A549 (cell line): ENCODE data around the gene ZNF384. TPM values are rescaled to one million over a fixed set of nuclear protein-coding genes. Genes with fewer than 3 reads are reported as not detected.

Source experiments
- ATAC-seq, 2 experiments: fragments of 200-7000 bp in 1 of 2; fragments of >200 bp in 1 of 2; cut with Nextera tagmentation in 1 of 2; cut with Tn5 transposase in 1 of 2; 3 replicates each; pipeline versions ENCODE4 v1.8.0 to v1.9.1; 2018 to 2020; ENCODE audit warnings: mild to moderate bottlenecking in 1 of 2, moderate library complexity in 1 of 2
- CTCF ChIA-PET: fragments of 300-600 bp; sonication (Branson Sonifier 250); formaldehyde crosslinking; extraction: SDS; loops from one replicate; lab custom pipeline; 2021; ENCODE audit warnings: antibody characterized with exemption, inconsistent platforms; lab: Yijun Ruan, JAX
- POLR2A ChIA-PET: fragments of 350-600 bp; formaldehyde crosslinking; extraction: SDS; loops from one replicate; lab custom pipeline; 2021; ENCODE audit warnings: antibody characterized with exemption, inconsistent platforms; lab: Yijun Ruan, JAX
- DNase-seq, 2 experiments: peaks; one replicate each; pipeline versions ENCODE4 v3.0.0 to v3.0.0-alpha.2; 2011 to 2016; ENCODE audit warnings: low read depth in 1 of 2, low spot score in 1 of 2
- FAIRE-seq: peaks from 2 replicates; lab custom pipeline; 2011; peaks lifted over from hg19 to GRCh38; lab: Jason Lieb, UNC
- H3K27ac ChIP-seq, 2 experiments: fragments of >200 bp; sonication (Bioruptor Twin); formaldehyde crosslinking; 3 replicates each; pipeline ENCODE4 v1.5.1; 2016 to 2017
- H3K4me1 ChIP-seq: fragments of >200 bp; sonication (Bioruptor Twin); formaldehyde crosslinking; 3 replicates; pipeline ENCODE4 v1.6.1; 2016
- H3K4me2 ChIP-seq: fragments of >200 bp; sonication (Bioruptor Twin); formaldehyde crosslinking; 3 replicates; pipeline ENCODE4 v1.6.1; 2016
- H3K4me3 ChIP-seq: fragments of >200 bp; sonication (Bioruptor Twin); formaldehyde crosslinking; 3 replicates; pipeline ENCODE4 v1.5.1; 2016
- H3K9me3 ChIP-seq: fragments of >200 bp; sonication (Bioruptor Twin); formaldehyde crosslinking; 3 replicates; pipeline ENCODE4 v1.6.1; 2016
- CBX8 ChIP-seq: fragments of 200-600 bp; sonication (generic); IDR thresholded peaks from 2 replicates; pipeline ENCODE4 v1.6.1; 2016
- CEBPB ChIP-seq, 2 experiments: fragments of >200 bp in 1 of 2; sonication (Bioruptor Twin) in 1 of 2; formaldehyde crosslinking in 1 of 2; IDR thresholded peaks; 2 replicates each; pipeline ENCODE4 v1.6.1; 2012 to 2016
- CHD4 ChIP-seq: fragments of 200-600 bp; sonication (generic); IDR thresholded peaks from 2 replicates; pipeline ENCODE4 v1.6.1; 2016; ENCODE audit warnings: antibody characterized with exemption, mild to moderate bottlenecking, borderline replicate concordance
- E2F6 ChIP-seq: IDR thresholded peaks from 2 replicates; pipeline ENCODE4 v1.6.1; 2012; ENCODE audit warnings: low read depth, borderline replicate concordance
- FOSL2 ChIP-seq, 2 experiments: fragments of 450-650 bp in 1 of 2; fragments of >200 bp in 1 of 2; sonication (Bioruptor Twin) in 1 of 2; formaldehyde crosslinking; IDR thresholded peaks; 2 replicates each; pipeline versions ENCODE4 v1.5.0 to v1.6.1; 2016 to 2020; ENCODE audit warnings: mild to moderate bottlenecking in 1 of 2, moderate library complexity in 1 of 2
- HDAC2 ChIP-seq: fragments of 200-600 bp; sonication (generic); IDR thresholded peaks from 2 replicates; pipeline ENCODE4 v1.6.1; 2016
- JUN ChIP-seq, 2 experiments: fragments of >200 bp; sonication (Bioruptor Twin); formaldehyde crosslinking; IDR thresholded peaks; 2 replicates in 1 of 2; 3 replicates in 1 of 2; pipeline ENCODE4 v1.6.1; 2016 to 2017
- JUNB ChIP-seq: fragments of >200 bp; sonication (Bioruptor Twin); formaldehyde crosslinking; IDR thresholded peaks from 2 replicates; pipeline ENCODE4 v1.6.1; 2016
- KDM5A ChIP-seq: fragments of 200-600 bp; sonication (generic); IDR thresholded peaks from 2 replicates; pipeline ENCODE4 v1.6.1; 2016; ENCODE audit warnings: antibody characterized with exemption, mild to moderate bottlenecking
- MAFK ChIP-seq: fragments of 450-650 bp; IDR thresholded peaks from 2 replicates; pipeline ENCODE4 v1.6.1; 2014; ENCODE audit not compliant: partially characterized antibody
- NFE2L2 ChIP-seq: fragments of 150-350 bp; conservative IDR thresholded peaks from 2 replicates; pipeline ENCODE4 v1.6.1; 2014; ENCODE audit warnings: low read length
- RAD21 ChIP-seq, 2 experiments: fragments of >200 bp in 1 of 2; sonication (Bioruptor Twin) in 1 of 2; formaldehyde crosslinking in 1 of 2; IDR thresholded peaks in 1 of 2; conservative IDR thresholded peaks in 1 of 2; 2 replicates in 1 of 2; 3 replicates in 1 of 2; pipeline ENCODE4 v1.6.1; 2012 to 2018; ENCODE audit warnings: inconsistent platforms in 1 of 2
- RARB ChIP-seq: fragments of 250-450 bp; sonication (Bioruptor Pico); IDR thresholded peaks from 2 replicates; pipeline ENCODE4 v1.8.0; 2021; ENCODE audit warnings: mild to moderate bottlenecking, moderate library complexity
- RNF2 ChIP-seq: fragments of 200-600 bp; sonication (generic); IDR thresholded peaks from 2 replicates; pipeline ENCODE4 v1.6.1; 2016; ENCODE audit warnings: low read depth, mild to moderate bottlenecking, antibody characterized with exemption, moderate library complexity, borderline replicate concordance
- SREBF2 ChIP-seq: fragments of 450-650 bp; IDR thresholded peaks from 2 replicates; pipeline ENCODE4 v1.6.1; 2014; ENCODE audit warnings: mild to moderate bottlenecking, moderate library complexity
- TFCP2L1 ChIP-seq: fragments of 250-450 bp; sonication (Bioruptor Pico); IDR thresholded peaks from 2 replicates; pipeline ENCODE4 v1.5.0; 2021; ENCODE audit warnings: mild to moderate bottlenecking
- TP53 ChIP-seq: fragments of 250-450 bp; sonication (Bioruptor Pico); IDR thresholded peaks from 2 replicates; pipeline ENCODE4 v1.5.0; 2021; ENCODE audit warnings: mild to moderate bottlenecking, moderate library complexity
- ZFP36 ChIP-seq: fragments of 450-650 bp; IDR thresholded peaks from 2 replicates; pipeline ENCODE4 v1.6.1; 2014; ENCODE audit warnings: borderline replicate concordance; ENCODE audit not compliant: partially characterized antibody
- ZNF302 ChIP-seq: fragments of 250-450 bp; sonication (Bioruptor Pico); IDR thresholded peaks from 2 replicates; pipeline ENCODE4 v1.9.0; 2021; ENCODE audit warnings: inconsistent platforms, mild to moderate bottlenecking, moderate library complexity
- WGBS: methylation state at CpG from one replicate; pipeline ENCODE4 v1.1.6; 2017; ENCODE audit errors: missing lambda C conversion rate; 5-methylcytosine and 5-hydroxymethylcytosine counted together
- polyA plus RNA-seq, 4 experiments: library from polyadenylated mRNA; depleted of rRNA in 3 of 4; stranded (reverse); fragments of >200 nt; fragmentation: RNase III in 1 of 4; extraction: RNeasy Plus Mini Kit Qiagen cat#74134 plus additional on column Dnase treatment in 1 of 4; gene quantifications; 2 replicates in 3 of 4; 3 replicates in 1 of 4; pipeline ENCODE4 v1.2.3, GENCODE V29; 2011 to 2017
- TF ChIP-seq, protein P1 (sequence below): fragments of >200 bp; sonication (Bioruptor Twin); formaldehyde crosslinking; IDR thresholded peaks from 2 replicates; pipeline ENCODE4 v1.6.1; 2016
- TF ChIP-seq, protein P2 (sequence below): fragments of >200 bp; sonication (Bioruptor Twin); formaldehyde crosslinking; IDR thresholded peaks from 3 replicates; pipeline ENCODE4 v1.5.1; 2016
- TF ChIP-seq, protein P3 (sequence below): fragments of 250-450 bp; sonication (Bioruptor Pico); IDR thresholded peaks from 2 replicates; pipeline ENCODE4 v1.5.0; 2020; ENCODE audit warnings: low read depth, mild to moderate bottlenecking, moderate library complexity
- TF ChIP-seq, protein P4 (sequence below): IDR thresholded peaks from 2 replicates; pipeline ENCODE4 v1.6.1; 2012

Gene ZNF384
- polyA plus RNA-seq, 2 of the 4 experiments (the other 2 are of a cell fraction) = 59.6 to 79.8 TPM

GRCh38 chr12:6697584-6698351, 8.6 kb upstream of the ZNF384 start (continued):
- TF ChIP-seq, protein P1, sequence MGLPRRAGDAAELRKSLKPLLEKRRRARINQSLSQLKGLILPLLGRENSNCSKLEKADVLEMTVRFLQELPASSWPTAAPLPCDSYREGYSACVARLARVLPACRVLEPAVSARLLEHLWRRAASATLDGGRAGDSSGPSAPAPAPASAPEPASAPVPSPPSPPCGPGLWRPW = no peak
- TF ChIP-seq SREBF2 (no peak), RAD21 (conservative IDR thresholded peaks at IDR 0.05 in 1 of 2, IDR thresholded peaks at IDR 0.05 in 1 of 2) (peak; percentile 76 to 91), FOSL2 (IDR thresholded peaks at IDR 0.05) (no peak), FOSL2 (CRISPR knock-in tag; IDR thresholded peaks at IDR 0.05) (no peak), TFCP2L1 (CRISPR knock-in tag) (no peak), CBX8 (no peak), CEBPB (IDR thresholded peaks at IDR 0.05) (no peak), RNF2 (no peak), TP53 (CRISPR knock-in tag) (no peak), KDM5A (no peak), JUNB (no peak), RARB (CRISPR knock-in tag) (no peak)
- TF ChIP-seq, protein P2, sequence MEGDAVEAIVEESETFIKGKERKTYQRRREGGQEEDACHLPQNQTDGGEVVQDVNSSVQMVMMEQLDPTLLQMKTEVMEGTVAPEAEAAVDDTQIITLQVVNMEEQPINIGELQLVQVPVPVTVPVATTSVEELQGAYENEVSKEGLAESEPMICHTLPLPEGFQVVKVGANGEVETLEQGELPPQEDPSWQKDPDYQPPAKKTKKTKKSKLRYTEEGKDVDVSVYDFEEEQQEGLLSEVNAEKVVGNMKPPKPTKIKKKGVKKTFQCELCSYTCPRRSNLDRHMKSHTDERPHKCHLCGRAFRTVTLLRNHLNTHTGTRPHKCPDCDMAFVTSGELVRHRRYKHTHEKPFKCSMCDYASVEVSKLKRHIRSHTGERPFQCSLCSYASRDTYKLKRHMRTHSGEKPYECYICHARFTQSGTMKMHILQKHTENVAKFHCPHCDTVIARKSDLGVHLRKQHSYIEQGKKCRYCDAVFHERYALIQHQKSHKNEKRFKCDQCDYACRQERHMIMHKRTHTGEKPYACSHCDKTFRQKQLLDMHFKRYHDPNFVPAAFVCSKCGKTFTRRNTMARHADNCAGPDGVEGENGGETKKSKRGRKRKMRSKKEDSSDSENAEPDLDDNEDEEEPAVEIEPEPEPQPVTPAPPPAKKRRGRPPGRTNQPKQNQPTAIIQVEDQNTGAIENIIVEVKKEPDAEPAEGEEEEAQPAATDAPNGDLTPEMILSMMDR = peak; percentile 64

DNA sequence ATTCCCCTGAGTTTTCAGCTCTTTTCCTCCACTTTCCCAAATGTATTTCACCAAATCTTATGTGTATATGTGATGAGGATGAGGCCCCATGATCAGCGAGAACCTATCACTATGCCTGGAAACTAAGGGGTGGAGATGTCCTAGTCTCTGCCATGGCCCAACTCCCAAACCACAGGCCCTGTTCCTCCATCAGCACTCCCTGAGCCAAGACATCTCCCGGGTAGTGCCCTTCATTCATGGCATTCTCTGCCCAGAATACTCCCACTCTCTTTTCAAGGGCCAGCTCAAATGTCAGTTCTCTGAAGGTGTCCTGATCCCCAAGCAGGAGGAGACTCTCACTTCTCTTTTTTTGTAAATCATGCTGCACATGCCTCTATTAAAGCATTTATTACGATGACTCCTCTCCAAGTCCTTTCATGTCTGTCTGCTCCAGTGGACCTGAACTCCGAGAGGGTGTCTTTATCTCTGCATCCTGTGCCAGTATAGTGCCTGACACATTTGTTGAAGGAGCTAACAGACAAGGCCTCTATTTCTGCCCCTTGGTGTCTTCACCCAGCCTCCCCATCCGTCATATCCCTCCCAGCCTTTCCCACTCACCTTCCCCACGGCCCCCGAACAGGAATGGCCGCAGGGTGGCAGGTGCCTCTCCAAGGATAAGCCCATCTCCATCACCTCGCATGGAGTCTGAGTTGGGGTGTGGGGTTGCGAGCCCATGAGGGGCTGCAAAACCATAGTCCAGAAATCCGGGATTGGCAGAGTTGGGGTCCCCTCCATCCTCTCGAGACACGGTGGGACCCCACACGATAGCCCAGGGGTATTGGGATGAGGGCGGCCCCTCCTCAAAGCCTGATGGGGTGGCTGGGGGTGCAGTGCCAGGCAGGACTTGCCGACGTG, 7.8 kb upstream of the ZNF384 start:
- H3K9me3 ChIP-seq = no peaks in the 10 kb centered on the region
- no peak for ATAC-seq
- CTCF ChIA-PET = interaction anchor here (0.6 to 2.1 kb wide), 16 partner anchors 7 to 143 kb away, joined by 3 to 13 read pairs (median 4); partner anchors contain the start of genes NOP2 and ZNF384
- no peak for DNase-seq
- no peak overlapping the region for H3K4me3 ChIP-seq
- TF ChIP-seq JUN (IDR thresholded peaks at IDR 0.05) (no peak), NFE2L2 (no peak), ZFP36 (no peak), E2F6 (no peak), CBX8 (no peak), FOSL2 (IDR thresholded peaks at IDR 0.05) (no peak), FOSL2 (CRISPR knock-in tag; IDR thresholded peaks at IDR 0.05) (no peak), ZNF302 (CRISPR knock-in tag) (no peak), CHD4 (no peak), HDAC2 (no peak), MAFK (no peak), RAD21 (conservative IDR thresholded peaks at IDR 0.05 in 1 of 2, IDR thresholded peaks at IDR 0.05 in 1 of 2) (no peak)
- TF ChIP-seq, protein P3, sequence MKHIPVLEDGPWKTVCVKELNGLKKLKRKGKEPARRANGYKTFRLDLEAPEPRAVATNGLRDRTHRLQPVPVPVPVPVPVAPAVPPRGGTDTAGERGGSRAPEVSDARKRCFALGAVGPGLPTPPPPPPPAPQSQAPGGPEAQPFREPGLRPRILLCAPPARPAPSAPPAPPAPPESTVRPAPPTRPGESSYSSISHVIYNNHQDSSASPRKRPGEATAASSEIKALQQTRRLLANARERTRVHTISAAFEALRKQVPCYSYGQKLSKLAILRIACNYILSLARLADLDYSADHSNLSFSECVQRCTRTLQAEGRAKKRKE (CRISPR knock-in tag) = no peak
- TF ChIP-seq, protein P4, sequence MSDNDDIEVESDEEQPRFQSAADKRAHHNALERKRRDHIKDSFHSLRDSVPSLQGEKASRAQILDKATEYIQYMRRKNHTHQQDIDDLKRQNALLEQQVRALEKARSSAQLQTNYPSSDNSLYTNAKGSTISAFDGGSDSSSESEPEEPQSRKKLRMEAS = no peak
- POLR2A ChIA-PET = interaction anchor here (1.0 to 1.7 kb wide), 2 partner anchors 8 to 27 kb away, joined by 7 to 8 read pairs; partner anchors contain the start of genes COPS7A and ZNF384
- 77% methylated on average over 11 of the region's 17 CpGs for WGBS
- FAIRE-seq = no peak
- H3K27ac ChIP-seq = no peak overlapping the region
- H3K4me1 ChIP-seq = peaks cover 7% of the 10 kb centered on the region; the same call in 1 of the 3 replicates
- H3K4me2 ChIP-seq = no peak overlapping the region
